ENCODE measurements around the gene KMT2D. TPM values are rescaled to one million over a fixed set of nuclear protein-coding genes. Genes with fewer than 3 reads are reported as not detected.
A peak's percentile ranks its signal among the peaks of the same experiment; 100 is the strongest.
"Not testable (repeated sequence)": the region's sequence is repeated elsewhere in the genome, so short reads cannot be mapped to it uniquely, and the experiment has no call there.

KMT2D gene
- total and polyA plus RNA-seq, 8 donors: 52.7 to 110 (median 70.3) TPM

GRCh38 chr12:49070971-49071370 is 10.4 kb upstream of the KMT2D start:
- no peak overlapping the region for H3K27ac ChIP-seq
- DNase-seq (no peak), ATAC-seq (no peak)
- intact Hi-C loops (cut with DNase I): no loop called here
- peaks cover 8 to 16% of the 10 kb centered on the region in 2 donors for H3K4me1 ChIP-seq
- H3K27me3 ChIP-seq: no peaks in the 10 kb centered on the region
- TF ChIP-seq CTCF (IDR thresholded peaks at IDR 0.05): no peak
- H3K9me3 ChIP-seq: no peaks in the 10 kb centered on the region
- no peaks in the 10 kb centered on the region for H3K36me3 ChIP-seq
- no peak overlapping the region for H3K4me3 ChIP-seq

- DNase-seq: peak; percentile 93 to 100 (median 98)
- ATAC-seq: peak; percentile 100
- intact Hi-C loops (cut with DNase I): loop anchor here in 1 of 2 donors (10.0 kb wide), 1 partner anchor 55 kb away; no protein-coding TSS in a partner anchor
- Histone ChIP-seq H3K4me1 (peaks cover 8 to 16% of the 10 kb centered on the region in 2 donors), H3K4me3 (peak within 1 kb of the TSS; percentile 57 to 76), H3K27me3 (no peaks in the 10 kb centered on the region), H3K27ac (peak within 1 kb of the TSS; percentile 27 to 84), H3K9me3 (no peaks in the 10 kb centered on the region), H3K36me3 (no peaks in the 10 kb centered on the region)
- no peak for TF ChIP-seq CTCF (IDR thresholded peaks at IDR 0.05)
Measured at GRCh38 chr12:49069507-49070346, 9.1 kb upstream of the KMT2D start, which contains the start of gene RHEBL1. TSS of gene RHEBL1 (minus strand) at chr12:49069979. CDS start at chr12:49069785, 194 bp downstream.

GRCh38 chr12:49068879-49069506 is 8.4 kb upstream of the KMT2D start:
- no peak for TF ChIP-seq CTCF (IDR thresholded peaks at IDR 0.05)
- no peak for DNase-seq
- peak overlapping the region; percentile 57 to 76 for H3K4me3 ChIP-seq
- intact Hi-C loops (cut with DNase I): loop anchor here in 1 of 2 donors (10.0 kb wide), 1 partner anchor 56 kb away; no protein-coding TSS in a partner anchor
- peak overlapping the region in 1 of 2 donors; percentile 84 for H3K27ac ChIP-seq
- ATAC-seq: no peak
- H3K27me3 ChIP-seq: no peaks in the 10 kb centered on the region
- peaks cover 8 to 21% of the 10 kb centered on the region in 2 donors for H3K4me1 ChIP-seq
- no peaks in the 10 kb centered on the region for H3K36me3 ChIP-seq
- H3K9me3 ChIP-seq: no peaks in the 10 kb centered on the region

GRCh38 chr12:49066120-49066519 is 5.5 kb upstream of the KMT2D start:
- Histone ChIP-seq H3K36me3 (no peaks in the 10 kb centered on the region), H3K4me1 (peaks cover 8 to 32% of the 10 kb centered on the region in 2 donors), H3K27me3 (no peaks in the 10 kb centered on the region), H3K9me3 (no peaks in the 10 kb centered on the region), H3K4me3 (no peak overlapping the region), H3K27ac (no peak overlapping the region)
- ATAC-seq (no peak), DNase-seq (no peak)
- intact Hi-C loops (cut with DNase I): loop anchor here in 1 of 2 donors (10.0 kb wide), 1 partner anchor 59 kb away; no protein-coding TSS in a partner anchor
- TF ChIP-seq CTCF (IDR thresholded peaks at IDR 0.05): no peak

- TF ChIP-seq CTCF (IDR thresholded peaks at IDR 0.05): no peak
- intact Hi-C loops (cut with DNase I): loop anchor here in 1 of 2 donors (10.0 kb wide), 1 partner anchor 60 kb away; no protein-coding TSS in a partner anchor
- no peak for ATAC-seq
Measured at GRCh38 chr12:49064767-49065152, 4.2 kb upstream of the KMT2D start.

GRCh38 chr12:49061916-49062315 is 1.3 kb upstream of the KMT2D start:
- not testable (repeated sequence) for H3K27ac ChIP-seq, H3K27me3 ChIP-seq, ATAC-seq, H3K36me3 ChIP-seq, DNase-seq, H3K9me3 ChIP-seq
- Histone ChIP-seq H3K4me1 (peaks cover 9 to 38% of the 10 kb centered on the region in 2 donors), H3K4me3 (peak overlapping the region in 1 of 2 donors; percentile 99)
- intact Hi-C loops (cut with DNase I): loop anchor here in 1 of 2 donors (10.0 kb wide), 1 partner anchor 63 kb away; no protein-coding TSS in a partner anchor

More at GRCh38 chr12:49064767-49065152, 4.2 kb upstream of the KMT2D start:
- DNase-seq: no peak
- H3K4me1 ChIP-seq: peaks cover 4 to 28% of the 10 kb centered on the region in 2 donors
- H3K27me3 ChIP-seq: no peaks in the 10 kb centered on the region
- no peaks in the 10 kb centered on the region for H3K9me3 ChIP-seq
- no peaks in the 10 kb centered on the region for H3K36me3 ChIP-seq
- H3K27ac ChIP-seq: no peak overlapping the region
- H3K4me3 ChIP-seq: no peak overlapping the region
